Gastroesophageal sphincter (tissue), 3 donors: Measurements from ENCODE around the gene GRB2.

Source experiments
- CTCF ChIP-seq, 4 experiments: fragments of 200-600 bp in 2 of 4; fragments of 450-650 bp in 2 of 4; sonication (generic) in 1 of 4; IDR thresholded peaks; one replicate each; pipeline ENCODE4 v1.5.1; 2017 to 2019; ENCODE audit warnings: antibody characterized with exemption in 4 of 4, mild to moderate bottlenecking in 2 of 4, moderate library complexity in 2 of 4
- EP300 ChIP-seq: sonication (generic); formaldehyde crosslinking; IDR thresholded peaks from one replicate; pipeline ENCODE4 v1.6.1; 2017; ENCODE audit warnings: antibody characterized with exemption, mild to moderate bottlenecking
- POLR2A ChIP-seq, 2 donors: fragments of 450-650 bp; IDR thresholded peaks; one replicate each; pipeline ENCODE4 v1.6.1; 2017; ENCODE audit warnings: antibody characterized with exemption in 2 of 2, mild to moderate bottlenecking in 2 of 2, moderate library complexity in 1 of 2
- POLR2AphosphoS5 ChIP-seq: sonication (generic); formaldehyde crosslinking; IDR thresholded peaks from one replicate; pipeline ENCODE4 v1.6.1; 2017; ENCODE audit warnings: antibody characterized with exemption

- TF ChIP-seq CTCF (IDR thresholded peaks at IDR 0.05) (no peak), POLR2A (IDR thresholded peaks at IDR 0.05) (no peak), EP300 (no peak), POLR2AphosphoS5 (no peak)
These were observed 11.6 kb upstream of the GRB2 start for GRCh38 chr17:75417054-75417580.
